AG10803 (cell line): ENCODE data around the gene MSI2.

Experiments used
- DNase-seq: peaks from one replicate; pipeline ENCODE4 v3.0.0; 2010; ENCODE audit warnings: low read depth
- H3K4me3 ChIP-seq: 2 replicates; pipeline ENCODE4 v1.5.1; 2011; ENCODE audit warnings: mild to moderate bottlenecking, low read length, control low read depth
- TF ChIP-seq, protein P1 (sequence below): conservative IDR thresholded peaks from 2 replicates; pipeline ENCODE4 v1.5.1; 2011; ENCODE audit warnings: mild to moderate bottlenecking, low read length, control low read depth, inconsistent platforms

MSI2 gene

DNA sequence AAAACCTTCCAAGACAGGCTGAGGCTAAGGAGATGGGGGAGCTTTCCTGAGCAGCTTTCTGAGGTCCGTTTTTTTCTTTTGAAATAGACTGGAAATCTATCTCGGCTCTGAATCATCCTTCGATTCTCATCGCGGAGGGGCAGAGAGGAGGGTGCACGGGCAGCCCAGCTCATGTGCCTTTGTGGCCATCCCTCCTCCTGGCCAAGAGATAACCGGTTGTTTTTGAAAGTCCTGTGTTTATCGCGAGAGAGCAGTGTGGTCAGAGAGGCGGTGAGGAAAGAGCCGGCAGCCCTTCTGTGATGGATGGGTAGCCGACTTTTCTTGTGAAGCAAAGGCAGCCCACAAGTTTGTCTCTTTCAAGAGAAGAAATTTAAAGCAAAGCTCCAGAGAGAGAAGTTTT lies 297.2 kb downstream of the MSI2 start:
- TF ChIP-seq, protein P1, sequence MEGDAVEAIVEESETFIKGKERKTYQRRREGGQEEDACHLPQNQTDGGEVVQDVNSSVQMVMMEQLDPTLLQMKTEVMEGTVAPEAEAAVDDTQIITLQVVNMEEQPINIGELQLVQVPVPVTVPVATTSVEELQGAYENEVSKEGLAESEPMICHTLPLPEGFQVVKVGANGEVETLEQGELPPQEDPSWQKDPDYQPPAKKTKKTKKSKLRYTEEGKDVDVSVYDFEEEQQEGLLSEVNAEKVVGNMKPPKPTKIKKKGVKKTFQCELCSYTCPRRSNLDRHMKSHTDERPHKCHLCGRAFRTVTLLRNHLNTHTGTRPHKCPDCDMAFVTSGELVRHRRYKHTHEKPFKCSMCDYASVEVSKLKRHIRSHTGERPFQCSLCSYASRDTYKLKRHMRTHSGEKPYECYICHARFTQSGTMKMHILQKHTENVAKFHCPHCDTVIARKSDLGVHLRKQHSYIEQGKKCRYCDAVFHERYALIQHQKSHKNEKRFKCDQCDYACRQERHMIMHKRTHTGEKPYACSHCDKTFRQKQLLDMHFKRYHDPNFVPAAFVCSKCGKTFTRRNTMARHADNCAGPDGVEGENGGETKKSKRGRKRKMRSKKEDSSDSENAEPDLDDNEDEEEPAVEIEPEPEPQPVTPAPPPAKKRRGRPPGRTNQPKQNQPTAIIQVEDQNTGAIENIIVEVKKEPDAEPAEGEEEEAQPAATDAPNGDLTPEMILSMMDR, result no peak
- no peak for DNase-seq
- no peak overlapping the region for H3K4me3 ChIP-seq

DNA sequence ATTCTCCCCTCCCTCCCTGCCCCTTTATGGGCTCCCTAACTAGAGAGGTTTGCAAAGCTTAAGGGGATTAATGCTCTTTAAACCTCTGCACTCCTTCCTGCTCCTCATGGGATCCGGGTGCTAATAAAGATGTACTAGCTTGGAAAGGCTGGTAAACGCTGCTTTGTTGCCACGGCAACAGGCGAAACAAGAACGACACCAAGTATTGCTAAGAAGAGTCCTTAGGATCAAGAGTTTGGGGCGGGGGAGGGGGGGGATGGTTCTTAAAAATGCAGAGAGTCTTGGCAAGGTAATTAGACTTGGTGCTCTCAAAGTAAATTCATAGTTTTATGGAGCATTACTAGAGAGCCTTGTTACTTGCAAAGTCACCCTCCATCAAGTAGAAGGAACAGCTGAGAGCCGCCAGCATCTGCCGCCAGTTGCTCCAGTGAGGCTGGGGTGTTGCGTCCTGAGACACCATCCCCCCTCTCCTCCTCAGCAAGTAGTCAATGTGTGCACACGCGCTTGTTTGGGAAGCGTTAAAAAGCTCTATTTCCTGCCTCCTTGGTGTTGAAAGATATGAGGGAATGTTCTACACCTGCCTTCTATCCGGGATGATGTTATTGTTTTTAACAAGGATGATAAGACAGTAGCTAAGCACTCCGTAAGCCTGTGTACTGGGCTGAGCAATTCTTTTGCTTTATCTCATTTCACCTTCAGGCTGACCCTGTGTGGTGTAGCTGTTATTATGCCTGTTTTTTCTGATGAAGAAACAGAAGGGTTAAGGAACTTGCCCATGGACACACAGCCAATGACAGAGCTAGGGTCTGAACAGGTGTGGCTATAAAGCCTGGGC lies 297.9 kb downstream of the MSI2 start:
- H3K4me3 ChIP-seq, result no peak overlapping the region
- DNase-seq, result no peak
- TF ChIP-seq, protein P1, result no peak

DNA sequence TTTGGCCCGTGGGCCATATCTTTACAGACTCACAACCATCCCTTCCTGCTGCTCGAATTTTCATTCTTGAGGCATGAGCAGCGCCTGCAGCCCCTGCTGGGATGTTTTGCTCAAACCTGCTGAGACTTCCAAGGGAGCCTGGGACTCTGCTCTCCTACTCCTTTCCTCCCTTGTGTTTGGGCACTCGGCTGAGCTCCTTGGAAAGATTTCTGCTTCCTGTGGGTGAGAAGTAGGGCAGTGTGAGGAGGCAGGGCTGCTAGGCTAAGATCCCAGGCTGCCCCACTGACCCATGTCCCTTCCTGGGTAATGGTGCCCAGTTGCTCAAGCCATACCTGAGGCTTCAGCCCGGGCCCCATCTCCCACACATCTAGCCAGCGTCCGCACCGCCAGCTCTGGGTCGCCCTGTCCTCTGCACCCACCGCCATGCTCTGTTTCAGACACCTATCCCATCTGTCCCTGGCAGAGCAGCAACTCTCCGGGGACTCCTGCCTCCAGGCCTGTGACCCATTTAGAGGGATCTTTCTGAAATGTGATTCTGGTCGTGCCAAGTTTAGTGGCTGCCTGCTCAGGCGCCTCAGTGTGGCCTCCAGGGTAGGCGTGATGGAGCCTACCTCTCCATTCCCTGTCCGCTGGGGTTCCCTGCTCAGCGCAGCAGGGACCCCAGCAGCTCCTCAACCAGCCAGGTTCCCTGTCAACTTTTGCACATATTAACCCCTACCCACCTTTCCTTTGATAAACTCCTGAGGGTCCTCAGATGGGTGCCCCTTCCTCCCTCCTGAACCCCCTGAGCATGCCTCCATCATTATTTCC lies 298.7 kb downstream of the MSI2 start:
- no peak for DNase-seq
- TF ChIP-seq, protein P1, result no peak
- no peak overlapping the region for H3K4me3 ChIP-seq

DNA sequence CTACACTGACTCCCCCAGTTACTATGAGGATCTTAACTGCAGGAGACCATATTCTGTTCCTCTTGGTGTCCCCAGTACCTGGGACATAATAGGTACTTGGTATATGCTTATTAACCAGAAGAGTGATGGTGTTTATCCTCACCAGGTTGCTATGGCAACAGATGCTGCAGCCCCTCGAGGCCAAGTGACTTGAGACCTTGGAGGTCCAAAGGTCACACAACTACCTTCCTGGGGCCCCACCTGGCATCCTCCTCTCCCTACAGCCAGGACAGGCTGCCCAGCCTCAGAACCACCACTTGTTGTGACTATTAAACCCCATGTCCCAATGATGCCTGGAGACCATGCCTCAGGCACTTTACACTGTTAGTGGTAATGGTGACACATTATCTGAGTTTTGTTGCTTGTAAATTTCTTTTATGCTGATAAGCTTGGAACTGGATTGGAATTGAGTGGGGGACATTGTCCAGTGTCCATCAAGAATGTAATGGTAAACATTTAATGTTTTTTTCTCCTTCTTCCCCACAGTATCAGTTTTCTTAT lies 299.4 kb downstream of the MSI2 start:
- TF ChIP-seq, protein P1, result no peak
- H3K4me3 ChIP-seq, result no peak overlapping the region
- DNase-seq, result no peak

DNA sequence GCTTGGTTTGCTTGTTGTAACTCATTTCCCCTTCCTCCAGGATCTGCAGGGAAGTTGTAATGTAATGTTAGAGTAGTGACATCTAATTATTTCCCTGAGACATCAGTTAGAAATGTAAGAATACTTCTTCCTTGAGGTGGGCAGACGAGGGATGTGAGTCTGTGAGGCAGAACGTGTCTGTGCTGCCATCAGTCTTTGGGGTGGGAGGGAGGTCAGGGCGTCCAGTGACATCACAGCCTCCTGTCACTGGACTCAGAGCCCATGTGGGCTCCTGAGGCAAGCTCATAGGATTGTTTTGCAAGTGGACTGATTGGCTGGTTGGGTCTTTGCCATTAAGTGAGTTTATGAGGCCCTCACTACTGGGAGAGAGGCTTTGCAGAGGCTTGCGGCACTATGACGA lies 300.0 kb downstream of the MSI2 start:
- TF ChIP-seq, protein P1, result no peak
- no peak overlapping the region for H3K4me3 ChIP-seq
- DNase-seq, result no peak

DNA sequence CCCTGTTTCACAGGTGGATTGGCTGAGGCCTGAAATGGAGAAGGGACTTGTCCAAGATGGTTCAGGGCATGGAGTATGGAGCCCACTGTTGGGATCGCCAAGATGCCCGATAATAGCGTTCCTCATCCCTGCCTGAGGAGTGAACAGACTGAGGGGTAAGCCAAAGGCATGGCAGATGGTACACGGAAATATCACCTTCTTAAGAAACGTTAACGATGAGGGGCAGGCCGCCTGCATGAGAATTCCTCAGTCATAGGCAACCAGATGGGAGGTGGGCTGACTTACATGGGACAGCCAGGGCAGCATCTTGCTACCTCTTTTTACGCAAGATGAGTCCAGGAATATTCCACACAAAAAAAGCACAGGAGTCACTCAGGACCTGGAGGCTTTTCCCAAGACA lies 300.7 kb downstream of the MSI2 start:
- DNase-seq, result no peak
- TF ChIP-seq, protein P1, result no peak
- H3K4me3 ChIP-seq, result no peak overlapping the region

DNA sequence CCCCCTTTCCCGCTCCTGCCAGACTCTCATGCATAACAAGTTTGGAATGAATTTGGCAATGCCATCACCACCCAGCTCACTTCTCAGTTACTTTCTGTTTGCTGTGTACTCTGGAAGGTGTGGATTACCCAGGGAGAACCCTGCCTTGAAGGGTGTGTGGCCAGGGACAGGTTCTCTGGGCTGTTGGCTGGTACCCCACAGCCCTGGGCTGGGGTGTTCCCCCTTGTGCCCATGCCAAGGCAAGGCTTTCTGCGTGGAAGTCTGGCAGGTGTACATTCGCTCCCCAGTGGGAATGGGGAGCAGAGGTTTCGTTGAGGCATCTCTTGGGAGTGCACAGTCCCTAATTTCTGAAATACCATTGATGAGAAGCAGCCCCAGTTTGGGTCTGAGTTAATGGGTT lies 301.1 kb downstream of the MSI2 start:
- no peak for DNase-seq
- H3K4me3 ChIP-seq, result no peak overlapping the region
- TF ChIP-seq, protein P1, result no peak
